Limb (tissue), 2 donors: ENCODE results near the gene FBXO40.

Experiments
- DNase-seq, 2 donors: peaks; one replicate each; pipeline ENCODE4 v3.0.0-alpha.2; 2016; ENCODE audit errors: extremely low spot score in 2 of 2

The FBXO40 gene

GRCh38 chr3:121606106-121606505 is 12.9 kb downstream of the FBXO40 start:
- no peak for DNase-seq

GRCh38 chr3:121619691-121620090 is 26.5 kb downstream of the FBXO40 start:
- DNase-seq, result no peak

GRCh38 chr3:121621491-121621890 is 28.3 kb downstream of the FBXO40 start:
- no peak for DNase-seq

- DNase-seq, result no peak
Observed at GRCh38 chr3:121624147-121624899, 31.1 kb downstream of the FBXO40 start.

GRCh38 chr3:121626495-121626894 is 33.3 kb downstream of the FBXO40 start:
- DNase-seq, result no peak

GRCh38 chr3:121627211-121627610 is 34.0 kb downstream of the FBXO40 start:
- DNase-seq, result no peak

- DNase-seq, result no peak
Observed at GRCh38 chr3:121627622-121628021, 34.4 kb downstream of the FBXO40 start.

GRCh38 chr3:121629601-121630000 is 36.4 kb downstream of the FBXO40 start:
- DNase-seq, result no peak

GRCh38 chr3:121630355-121630754 is 37.2 kb downstream of the FBXO40 start:
- no peak for DNase-seq

GRCh38 chr3:121637922-121638321 is 44.7 kb downstream of the FBXO40 start:
- no peak for DNase-seq

GRCh38 chr3:121641127-121641526 is 47.9 kb downstream of the FBXO40 start:
- no peak for DNase-seq

GRCh38 chr3:121642601-121643314 is 49.6 kb downstream of the FBXO40 start:
- no peak for DNase-seq

GRCh38 chr3:121645054-121645453 is 51.9 kb downstream of the FBXO40 start:
- DNase-seq, result no peak

- DNase-seq, result no peak
Observed at GRCh38 chr3:121648219-121648958, 55.2 kb downstream of the FBXO40 start.

- no peak for DNase-seq
Observed at GRCh38 chr3:121649645-121650044, 56.5 kb downstream of the FBXO40 start.

GRCh38 chr3:121651684-121652083 is 58.5 kb downstream of the FBXO40 start:
- no peak for DNase-seq

- no peak for DNase-seq
Observed at GRCh38 chr3:121654493-121655385, 61.6 kb downstream of the FBXO40 start.

- DNase-seq, result no peak
Observed at GRCh38 chr3:121658716-121659435, 65.7 kb downstream of the FBXO40 start.

GRCh38 chr3:121659586-121659985 is 66.4 kb downstream of the FBXO40 start:
- no peak for DNase-seq

- no peak for DNase-seq
Observed at GRCh38 chr3:121660356-121661171, 67.4 kb downstream of the FBXO40 start, which contains the start of gene HCLS1. Gene HCLS1 (minus strand): TSS chr3:121660903. CDS start chr3:121658347, 2,556 bp downstream.
